IPS-NIHi11 (cell line): Measurements from ENCODE around the gene TRIM73.
"Not testable (repeated sequence)": the region's sequence is repeated elsewhere in the genome, so short reads cannot be mapped to it uniquely, and the experiment has no call there.

Experiments used
- DNase-seq: peaks from one replicate; pipeline ENCODE4 v3.0.0; 2012; ENCODE audit warnings: mixed read lengths, low spot score

The TRIM73 gene

DNA sequence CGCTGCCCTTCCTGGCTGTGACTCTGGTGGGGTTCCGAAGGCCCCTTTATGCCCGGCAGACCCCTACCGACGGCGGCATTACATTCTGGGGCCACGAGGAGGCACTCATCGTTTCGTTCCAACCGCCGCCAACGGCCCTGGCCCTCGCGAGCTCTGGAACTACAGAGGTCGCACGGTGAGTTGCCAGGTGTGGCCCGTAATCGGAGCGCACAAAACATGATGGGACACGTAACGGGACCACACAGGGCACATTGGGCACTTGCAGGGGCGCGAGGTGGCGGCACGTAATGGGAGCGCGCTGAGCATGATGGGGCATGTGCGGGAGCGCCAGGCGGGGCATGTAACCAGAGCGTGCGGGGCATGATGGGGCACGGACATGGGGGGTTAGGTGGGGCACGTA, at the start of gene TRIM73:
TSS of gene TRIM73 (plus strand) at position 301 of the 400 bp plus-strand sequence. CDS start 3,305 bp downstream, outside the sequence.
- not testable (repeated sequence) for DNase-seq

DNA sequence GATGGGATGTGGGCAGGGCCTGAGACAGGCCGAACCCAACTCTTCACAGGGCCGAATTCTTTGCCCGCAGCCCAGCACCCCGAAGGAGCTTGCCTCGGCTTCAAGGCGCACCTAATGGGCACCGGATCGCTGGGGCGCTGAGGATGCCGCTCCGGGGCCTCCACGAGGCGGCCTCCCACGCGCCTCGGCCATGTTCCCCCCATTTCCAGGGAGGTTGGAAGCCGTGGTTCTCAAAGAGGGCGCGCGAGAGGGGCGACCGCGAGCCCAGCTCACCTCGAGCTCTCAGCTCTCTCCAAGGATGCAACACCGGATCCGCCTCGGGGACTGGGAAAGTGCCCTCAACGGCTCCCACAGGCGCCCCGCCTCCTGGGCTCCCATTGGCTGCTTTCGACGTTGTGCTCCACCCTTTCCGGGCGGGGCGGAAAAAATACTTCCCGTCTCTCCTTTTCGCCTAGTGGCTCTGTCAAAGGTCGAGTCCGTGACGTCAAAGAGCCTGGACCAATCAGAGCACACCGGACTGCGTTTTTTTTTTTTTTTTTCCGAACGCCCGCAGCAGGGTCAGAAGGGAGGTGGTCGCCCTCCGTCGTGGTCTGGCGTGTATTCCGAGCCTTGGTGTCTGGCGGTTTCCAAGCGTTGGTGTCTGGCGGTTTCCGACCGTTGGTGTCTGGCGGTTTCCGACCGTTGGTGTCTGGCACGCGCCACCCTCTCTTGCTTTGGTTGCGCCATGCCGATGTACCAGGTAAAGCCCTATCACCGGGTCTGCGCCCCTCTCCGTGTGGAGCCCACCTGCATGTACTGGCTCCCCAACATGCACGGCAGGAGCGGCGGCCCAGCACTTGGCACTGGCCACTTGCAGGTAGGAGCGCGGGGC, 36.5 kb upstream of the TRIM73 start:
- not testable (repeated sequence) for DNase-seq

DNA sequence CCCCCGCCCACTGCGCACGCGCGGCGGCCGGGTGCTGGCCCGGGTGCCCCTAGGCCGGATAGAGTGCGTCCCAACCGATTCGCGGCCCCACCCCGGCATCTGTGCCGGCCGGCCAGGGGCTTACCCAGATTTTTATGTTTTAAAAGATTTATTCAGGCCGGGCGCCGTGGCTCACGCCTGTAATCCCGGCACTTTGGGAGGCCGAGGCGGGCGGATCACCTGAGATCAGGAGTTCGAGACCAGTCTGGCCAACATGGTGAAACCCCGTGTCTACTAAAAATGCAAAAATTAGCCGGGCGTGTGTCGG, 35.9 kb upstream of the TRIM73 start:
- not testable (repeated sequence) for DNase-seq

DNA sequence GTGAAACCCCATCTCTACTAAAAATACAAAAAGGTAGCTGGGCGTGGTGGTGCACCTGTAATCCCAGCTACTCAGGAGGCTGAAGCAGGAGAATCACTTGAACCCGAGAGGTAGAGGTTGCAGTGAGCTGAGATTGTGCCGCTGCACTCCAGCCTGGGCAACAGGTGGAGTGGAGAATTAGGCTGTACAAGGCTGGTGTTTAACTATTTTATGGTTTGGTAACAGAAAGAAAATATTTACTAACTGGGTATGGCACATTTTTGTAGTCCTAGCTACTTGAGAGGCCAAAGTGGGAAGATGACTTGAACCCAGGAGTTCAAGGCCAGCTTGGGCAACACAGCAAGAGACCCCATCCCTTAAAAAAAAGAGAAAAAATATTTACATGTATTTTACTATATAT, 31.4 kb upstream of the TRIM73 start:
- not testable (repeated sequence) for DNase-seq

DNA sequence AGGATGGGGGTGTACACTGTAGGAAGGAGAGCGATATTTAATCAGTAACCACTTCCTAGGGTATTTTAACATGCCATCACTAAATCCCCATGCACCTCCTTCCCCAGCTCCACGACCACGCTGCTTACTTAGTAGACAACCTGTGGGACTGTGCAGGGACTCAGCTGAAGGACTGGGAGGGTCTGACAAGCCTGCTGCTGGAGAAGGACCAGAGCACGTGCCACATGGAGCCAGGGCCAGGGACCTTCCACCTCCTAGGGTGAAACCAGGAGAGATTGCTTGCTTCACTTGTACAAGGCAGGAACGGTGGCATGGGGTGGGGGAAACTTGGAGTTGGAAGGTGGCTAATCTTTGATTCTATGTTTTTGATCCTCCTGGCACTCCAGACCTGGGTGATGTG, 28.8 kb upstream of the TRIM73 start:
- DNase-seq: not testable (repeated sequence)

DNA sequence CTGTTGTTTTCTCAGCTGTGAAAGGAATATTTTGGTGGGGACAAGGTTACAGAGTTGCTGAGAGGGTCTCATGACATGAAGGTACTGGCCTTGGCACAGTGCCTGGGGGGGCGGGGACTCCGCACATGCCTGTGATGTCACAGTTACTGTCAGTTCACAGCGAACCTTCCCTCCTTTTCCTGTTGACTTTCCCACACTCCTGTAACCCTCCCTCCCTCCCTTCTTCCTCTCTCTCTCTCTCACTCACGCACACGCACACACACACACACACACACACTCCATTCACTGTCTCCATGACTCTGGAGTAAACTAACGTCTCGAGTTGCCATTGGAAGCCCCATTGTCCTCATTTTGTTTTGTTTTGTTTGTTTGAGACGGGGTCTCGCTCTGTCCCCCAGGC, 28.1 kb upstream of the TRIM73 start:
- DNase-seq: not testable (repeated sequence)

DNA sequence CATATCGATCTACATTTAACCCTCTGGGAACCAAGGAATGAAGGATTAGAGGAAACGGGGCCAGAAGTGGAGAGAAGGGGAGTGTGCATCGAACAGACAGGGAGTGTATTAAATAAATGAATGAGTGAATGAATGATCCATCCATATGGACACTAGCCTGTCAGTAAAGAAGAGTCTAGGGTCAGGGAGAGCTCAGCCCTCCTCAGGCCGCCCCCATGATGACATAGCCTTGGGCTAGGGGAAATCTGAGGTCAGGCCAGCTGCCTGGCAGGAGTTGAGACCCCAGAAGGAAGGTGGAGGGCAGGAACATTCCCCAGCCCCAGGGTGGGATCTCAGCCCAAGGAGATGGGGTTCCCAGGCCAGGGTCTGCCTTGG, 21.3 kb upstream of the TRIM73 start:
- DNase-seq: not testable (repeated sequence)

DNA sequence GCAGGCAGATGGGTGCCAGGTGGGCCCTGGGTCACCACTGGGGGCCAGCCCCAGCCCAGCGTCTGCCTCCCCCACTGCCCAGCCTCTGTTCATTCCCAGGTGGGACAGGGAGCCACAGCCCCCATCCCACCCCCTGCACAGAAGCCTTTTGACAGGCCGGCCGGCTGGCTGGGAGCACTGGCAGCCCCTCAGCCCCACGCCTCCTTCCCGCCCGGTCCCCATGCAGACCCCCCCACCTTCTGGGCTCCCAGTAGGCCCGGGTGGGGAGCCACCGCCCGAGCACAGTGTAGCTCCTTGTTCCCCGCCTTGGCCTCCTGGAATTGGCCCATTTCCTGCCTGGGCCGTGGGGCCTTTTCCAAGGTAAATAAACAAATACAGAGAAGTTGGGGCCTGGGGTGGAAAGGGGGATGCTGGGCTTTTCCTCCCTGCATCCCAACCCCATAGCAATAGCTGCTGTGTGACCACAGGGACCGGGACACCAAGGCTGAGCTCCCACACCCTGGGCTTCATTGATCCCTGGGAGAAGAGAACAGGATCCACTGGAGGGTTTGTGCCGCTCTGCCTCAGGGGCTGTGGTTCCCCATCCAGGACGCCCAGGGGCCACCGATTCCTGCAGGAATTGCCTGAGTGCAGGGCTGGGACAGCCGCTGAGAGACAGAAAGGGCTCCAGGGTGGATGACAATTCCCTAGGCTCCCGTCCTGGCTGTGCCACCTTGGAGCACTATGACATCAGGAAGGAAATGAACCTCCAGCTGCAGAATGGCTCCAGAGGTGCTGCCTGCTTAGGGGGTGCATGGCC, 20.7 kb upstream of the TRIM73 start:
- not testable (repeated sequence) for DNase-seq

DNA sequence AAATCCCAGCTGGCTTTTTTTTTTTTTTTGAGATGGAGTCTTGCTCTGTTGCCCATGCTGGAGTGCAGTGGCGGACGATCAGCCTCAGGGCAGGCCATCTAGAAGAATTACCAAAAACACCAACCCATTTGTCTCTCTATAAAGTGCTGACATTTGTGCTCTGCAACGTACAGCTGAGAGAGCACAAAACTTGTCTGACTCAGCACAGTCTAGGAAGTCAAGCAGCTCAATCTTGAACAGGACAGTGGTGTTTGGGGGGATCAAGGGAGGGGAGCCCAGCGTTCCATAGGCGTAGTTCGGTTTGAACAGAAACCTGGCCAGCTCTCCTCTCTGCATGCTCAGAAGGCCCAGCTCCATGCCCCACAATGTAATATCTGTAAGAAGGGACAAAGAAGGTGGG, 2.2 kb upstream of the TRIM73 start:
- not testable (repeated sequence) for DNase-seq

DNA sequence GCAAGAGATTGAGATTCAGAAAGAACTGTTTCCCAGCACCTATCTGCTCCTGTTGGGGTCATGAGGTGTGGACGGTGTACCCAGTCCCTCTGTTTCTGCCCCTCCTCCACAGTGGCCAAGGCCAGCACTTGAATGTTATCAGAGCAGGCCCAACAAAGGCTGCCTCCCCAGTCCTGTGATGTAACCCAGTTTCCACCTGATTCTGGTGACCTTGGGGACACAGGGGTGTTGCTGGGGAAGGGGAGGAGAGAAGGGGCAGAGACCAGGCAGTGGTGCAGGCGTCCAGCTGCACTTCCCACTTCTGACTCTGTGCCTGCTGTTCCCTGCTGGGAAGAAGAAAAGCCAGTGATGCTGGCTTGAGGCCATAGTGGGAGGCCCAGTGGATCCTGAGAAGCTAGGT, 2.4 kb downstream of the TRIM73 start:
- DNase-seq: not testable (repeated sequence)

DNA sequence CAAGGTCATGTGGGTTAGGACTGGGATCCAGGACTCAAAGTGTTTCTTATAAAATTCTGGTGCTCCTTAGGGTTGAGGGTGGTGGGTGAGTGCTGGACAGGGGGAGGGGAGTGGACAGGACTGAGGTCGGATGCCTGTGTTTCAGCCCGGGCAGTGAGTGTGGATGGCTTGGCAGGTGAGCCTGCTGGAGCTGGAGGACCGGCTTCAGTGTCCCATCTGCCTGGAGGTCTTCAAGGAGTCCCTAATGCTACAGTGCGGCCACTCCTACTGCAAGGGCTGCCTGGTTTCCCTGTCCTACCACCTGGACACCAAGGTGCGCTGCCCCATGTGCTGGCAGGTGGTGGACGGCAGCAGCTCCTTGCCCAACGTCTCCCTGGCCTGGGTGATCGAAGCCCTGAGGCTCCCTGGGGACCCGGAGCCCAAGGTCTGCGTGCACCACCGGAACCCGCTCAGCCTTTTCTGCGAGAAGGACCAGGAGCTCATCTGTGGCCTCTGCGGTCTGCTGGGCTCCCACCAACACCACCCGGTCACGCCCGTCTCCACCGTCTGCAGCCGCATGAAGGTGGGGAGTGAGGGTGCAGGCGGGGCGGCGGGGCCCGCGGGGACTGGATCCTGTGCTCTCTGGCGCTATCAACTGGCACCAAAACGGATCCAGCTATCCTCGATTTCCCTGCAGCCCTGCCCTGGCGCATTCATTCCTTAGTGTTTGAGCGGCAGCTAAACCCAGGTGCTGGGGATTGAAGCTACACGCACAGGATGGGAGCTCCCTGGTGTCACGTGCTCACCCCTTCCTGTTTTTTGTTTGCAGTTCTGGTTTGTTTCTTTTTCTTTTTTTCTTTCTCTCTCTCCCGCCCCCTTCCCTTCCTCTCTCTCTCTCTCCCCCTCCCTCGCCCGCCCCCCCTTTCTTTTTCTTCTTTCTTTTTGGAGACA, 3.6 kb downstream of the TRIM73 start:
- not testable (repeated sequence) for DNase-seq

DNA sequence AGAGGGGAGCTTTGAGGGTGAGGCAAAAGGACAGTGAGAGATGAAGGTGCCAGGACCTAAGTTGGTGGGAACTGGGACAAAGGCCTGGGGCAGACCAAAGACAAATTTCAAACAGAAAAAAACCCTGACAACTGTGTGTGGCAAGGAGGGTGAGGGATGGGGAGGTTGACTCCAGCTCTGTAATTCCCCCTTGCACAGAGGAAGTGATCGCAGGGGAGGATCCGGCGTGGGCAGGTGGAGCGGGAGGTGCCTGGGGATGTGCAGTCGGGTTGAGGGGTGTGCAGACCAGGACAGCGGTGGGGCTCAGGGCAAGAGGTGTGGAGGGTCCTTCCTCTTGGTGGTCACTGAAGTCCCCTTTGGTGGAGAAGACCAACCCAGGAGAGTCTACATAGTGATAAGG, 5.1 kb downstream of the TRIM73 start:
- DNase-seq: not testable (repeated sequence)

DNA sequence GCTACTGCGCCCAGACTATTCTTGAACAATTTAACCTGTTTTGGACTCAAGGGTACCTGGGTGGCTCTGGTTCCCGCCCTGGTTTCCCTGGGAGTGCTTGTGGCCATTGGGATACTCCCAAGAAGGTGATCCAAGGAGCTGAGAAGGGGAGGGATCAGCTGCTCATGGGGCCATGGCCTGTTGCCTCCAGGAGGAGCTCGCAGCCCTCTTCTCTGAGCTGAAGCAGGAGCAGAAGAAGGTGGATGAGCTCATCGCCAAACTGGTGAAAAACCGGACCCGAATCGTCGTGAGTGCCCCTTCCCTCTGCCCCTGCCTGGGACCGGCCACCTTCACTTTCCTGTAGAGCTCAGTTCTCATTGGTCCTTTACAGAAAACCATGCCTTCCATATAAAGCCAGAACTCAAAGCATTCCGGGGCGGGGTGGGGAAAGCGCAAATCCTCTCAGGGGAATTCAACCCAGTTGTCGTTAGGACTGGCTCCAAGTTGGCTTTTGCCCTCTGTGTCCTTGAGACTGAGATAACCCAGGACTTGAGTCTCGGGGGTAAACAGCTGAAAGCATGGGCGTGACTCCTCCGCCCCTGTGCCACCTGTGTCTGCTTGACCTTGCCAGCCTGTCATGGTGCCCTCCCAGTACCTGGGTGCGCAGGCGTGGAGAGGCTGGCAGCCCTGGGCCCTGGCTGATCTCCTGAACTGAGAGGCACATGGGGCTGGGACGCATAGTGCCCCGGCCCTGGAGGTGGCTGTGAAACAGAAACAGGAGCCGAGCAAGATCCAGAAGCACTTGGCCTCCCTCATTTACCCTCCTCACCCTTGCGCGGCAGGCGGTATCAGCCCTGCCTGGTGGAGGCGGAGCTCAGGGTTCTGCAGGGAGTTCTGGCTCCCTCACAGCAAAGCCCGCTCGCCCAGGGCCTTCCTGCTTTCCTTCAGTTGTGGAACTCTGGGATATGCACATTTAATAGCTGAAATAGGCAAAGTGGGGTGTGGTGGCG, 8.3 kb downstream of the TRIM73 start:
- not testable (repeated sequence) for DNase-seq

DNA sequence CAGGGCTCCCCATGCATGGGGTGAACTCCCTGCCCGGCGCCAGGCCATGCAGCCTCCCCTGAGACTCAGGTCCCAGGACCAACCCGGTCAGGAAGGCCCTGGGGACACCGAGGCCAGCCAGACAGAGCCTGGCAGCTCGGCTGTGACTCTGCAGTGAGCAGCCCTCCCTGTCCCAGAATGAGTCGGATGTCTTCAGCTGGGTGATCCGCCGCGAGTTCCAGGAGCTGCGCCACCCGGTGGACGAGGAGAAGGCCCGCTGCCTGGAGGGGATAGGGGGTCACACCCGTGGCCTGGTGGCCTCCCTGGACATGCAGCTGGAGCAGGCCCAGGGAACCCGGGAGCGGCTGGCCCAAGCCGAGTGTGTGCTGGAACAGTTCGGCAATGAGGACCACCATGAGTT, 9.2 kb downstream of the TRIM73 start:
- not testable (repeated sequence) for DNase-seq

DNA sequence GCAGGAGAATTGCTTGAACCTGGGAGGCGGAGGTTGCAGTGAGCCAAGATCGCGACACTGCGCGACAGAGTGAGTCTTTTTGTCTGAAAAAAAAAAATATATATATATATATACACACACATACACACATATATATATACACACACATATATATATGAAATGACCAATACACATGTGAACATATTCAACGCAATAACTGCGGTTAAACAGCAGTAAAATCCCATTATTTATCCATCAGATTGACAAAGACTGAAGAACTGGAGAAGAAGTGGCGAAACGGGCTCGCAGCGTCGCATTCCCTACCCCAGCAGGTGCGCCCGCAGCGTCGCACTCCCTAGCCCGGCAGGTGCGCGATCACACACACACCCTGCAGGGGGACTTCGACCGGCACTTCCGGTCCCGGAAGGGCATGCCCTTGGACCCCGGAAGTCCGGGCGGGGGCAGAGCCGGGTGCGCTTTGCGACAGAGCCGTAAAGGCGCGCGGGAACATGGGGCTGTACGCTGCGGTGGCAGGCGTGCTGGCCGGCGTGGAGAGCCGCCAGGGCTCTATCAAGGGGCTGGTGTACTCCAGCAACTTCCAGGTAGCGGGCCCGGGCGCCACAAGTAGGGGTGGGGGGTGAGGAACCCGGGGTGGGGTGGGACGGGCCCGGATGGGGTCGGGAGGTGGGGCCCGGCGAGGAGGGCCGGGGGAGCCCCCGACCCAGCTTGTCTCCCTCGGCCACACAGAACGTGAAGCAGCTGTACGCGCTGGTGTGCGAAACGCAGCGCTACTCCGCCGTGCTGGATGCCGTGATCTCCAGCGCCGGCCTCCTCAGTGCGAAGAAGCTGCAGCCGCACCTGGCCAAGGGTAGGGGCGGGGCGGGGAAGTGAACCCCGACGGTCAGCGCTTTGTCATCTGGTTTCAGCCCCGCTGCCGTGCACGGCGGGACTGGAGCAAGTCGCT, 14.7 kb downstream of the TRIM73 start:
- not testable (repeated sequence) for DNase-seq

DNA sequence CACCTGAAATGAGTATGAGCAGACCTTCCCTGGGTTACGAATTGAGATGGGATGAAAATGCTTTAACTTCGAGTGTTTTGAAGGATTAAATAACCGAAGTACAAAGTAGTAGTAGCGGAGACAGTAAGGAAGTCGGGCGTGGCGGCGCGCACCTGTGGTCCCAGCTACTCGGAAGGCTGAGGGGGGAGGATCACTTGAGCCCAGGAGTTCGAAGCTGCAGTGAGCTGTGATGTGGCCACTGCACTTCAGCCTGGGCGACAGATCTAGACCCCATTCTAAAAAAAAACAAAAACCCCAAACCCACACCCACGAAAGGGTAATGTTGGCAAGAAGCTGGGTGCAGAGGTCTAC, 15.4 kb downstream of the TRIM73 start:
- DNase-seq: not testable (repeated sequence)

DNA sequence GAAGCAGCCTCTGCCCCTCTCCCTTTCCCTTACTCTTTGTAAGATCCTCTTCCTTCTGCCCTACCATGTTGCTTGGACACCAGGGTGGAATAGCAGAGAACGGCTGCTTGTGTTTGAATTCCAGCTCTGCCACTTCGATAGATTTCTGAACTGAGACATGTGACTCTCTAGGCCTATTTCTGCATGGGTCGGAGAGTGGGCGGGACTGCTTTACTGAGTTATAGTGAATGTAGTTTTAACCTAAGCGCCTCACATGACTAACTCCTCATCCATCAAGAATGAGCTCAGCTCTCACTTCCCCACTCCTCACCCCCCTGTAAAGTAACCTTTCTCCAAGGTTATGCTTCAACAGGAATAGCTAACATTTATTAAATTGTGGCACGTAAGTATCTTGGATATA, 18.8 kb downstream of the TRIM73 start:
- DNase-seq: not testable (repeated sequence)

DNA sequence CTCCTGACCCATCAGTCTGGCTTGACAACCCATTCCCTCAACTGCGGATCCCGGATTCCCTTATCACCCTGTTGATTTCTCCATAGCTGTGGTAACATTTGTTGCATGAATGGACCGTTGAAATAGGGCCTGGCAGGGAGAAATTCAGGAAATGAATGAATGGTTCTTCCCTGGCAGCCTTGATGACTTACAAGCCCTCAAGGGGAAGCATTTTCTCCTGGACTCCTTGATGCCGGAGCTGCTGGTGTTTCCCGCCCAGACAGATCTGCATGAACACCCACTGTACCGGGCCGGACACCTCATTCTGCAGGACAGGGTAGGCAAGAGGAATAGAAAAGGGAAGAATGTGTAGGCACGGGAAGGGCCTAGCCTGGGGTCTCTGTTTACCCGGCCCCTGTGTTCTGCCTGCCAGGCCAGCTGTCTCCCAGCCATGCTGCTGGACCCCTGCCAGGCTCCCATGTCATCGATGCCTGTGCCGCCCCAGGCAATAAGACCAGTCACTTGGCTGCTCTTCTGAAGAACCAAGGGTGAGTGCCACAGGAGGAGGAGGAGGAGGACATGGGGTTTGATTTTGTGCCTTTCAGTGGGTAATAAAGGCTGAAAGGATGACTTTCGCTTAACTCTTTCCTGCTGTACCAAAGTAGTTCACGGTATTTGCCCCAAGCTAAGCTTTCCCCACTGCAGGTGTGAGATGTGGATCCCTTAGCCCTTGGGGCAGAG, 19.4 kb downstream of the TRIM73 start:
- not testable (repeated sequence) for DNase-seq

DNA sequence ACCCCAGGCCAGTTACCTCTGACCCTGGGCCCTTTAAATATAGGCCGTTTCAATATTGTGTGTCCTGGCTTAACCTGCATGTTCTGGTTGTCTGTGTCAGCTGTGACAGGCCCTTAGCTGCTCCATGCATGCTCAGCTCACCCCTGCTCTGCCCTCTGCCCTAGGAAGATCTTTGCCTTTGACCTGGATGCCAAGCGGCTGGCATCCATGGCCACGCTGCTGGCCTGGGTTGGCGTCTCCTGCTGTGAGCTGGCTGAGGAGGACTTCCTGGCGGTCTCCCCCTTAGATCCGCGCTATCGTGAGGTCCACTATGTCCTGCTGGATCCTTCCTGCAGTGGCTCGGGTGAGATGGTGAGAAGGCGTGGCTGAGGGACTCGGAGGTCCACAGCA, 20.0 kb downstream of the TRIM73 start:
- not testable (repeated sequence) for DNase-seq
